GM18499 (cell line): Measurements from ENCODE around the gene SORL1.

Experiments used
- ATAC-seq: cut with Tn5 transposase; IDR thresholded peaks from one replicate; pipeline ENCODE4 v1.9.1; 2021; ENCODE audit warnings: moderate number of reproducible peaks; ENCODE audit not compliant: insufficient read depth, unreplicated experiment

SORL1 gene

DNA sequence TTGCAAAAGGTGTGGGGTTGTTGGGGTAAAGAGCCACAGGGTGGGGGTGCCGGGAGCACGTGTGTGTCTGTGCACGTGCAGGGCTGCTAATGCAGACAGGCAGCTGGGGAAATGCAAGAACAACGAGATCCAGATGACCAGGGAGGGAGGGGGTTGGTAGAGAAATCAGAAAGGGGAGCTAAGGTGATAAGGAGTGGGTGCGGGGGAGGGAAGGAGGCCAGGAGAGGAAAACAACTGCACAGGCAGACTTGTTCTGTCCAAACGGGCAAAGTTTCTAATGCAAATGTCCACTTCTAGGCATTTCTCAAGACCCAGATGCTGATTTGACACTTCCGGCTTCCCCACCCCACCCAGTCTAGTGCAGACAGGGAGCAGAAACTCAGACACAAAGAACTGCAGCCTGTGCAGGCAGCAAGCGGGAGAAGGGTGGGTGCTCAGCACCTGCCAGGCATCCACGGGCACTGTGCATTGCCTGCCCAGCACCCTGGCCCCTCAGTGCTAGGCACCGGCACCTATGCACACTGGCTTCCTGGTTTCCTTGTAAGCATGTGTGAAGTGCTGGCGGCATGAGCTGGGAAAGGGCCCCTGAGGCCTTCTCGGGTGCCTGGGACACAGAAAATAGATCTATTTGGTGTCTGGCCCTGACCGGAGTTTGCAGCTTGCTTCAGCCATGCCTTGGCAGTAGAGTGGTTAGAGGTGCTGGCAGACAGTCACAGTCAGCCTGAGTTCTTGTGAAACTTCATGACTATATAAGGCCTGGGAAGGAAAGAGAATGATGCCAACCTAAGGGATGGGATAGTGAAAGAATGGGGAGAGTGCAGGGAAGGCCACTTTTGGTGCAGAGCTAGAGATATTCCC is 220.7 kb downstream of the SORL1 start:
- ATAC-seq: no peak

- no peak for ATAC-seq
Observed at GRCh38 chr11:121681550-121682268, 229.6 kb downstream of the SORL1 start.
